Aorta (tissue), 5 donors: Measurements from ENCODE around the gene PROM1. TPM values are rescaled to one million over a fixed set of nuclear protein-coding genes. Genes with fewer than 3 reads are reported as not detected.

Source experiments
- ATAC-seq: fragments of 200-7000 bp; cut with Tn5 transposase; one replicate; pipeline ENCODE4 v1.9.1; 2022; ENCODE audit warnings: moderate library complexity; ENCODE audit not compliant: low FRiP score
- DNase-seq, 2 donors: peaks; one replicate each; pipeline ENCODE4 v3.0.0-alpha.2; 2020
- H3K27ac ChIP-seq, 2 donors: one replicate each; pipeline ENCODE4 v1.5.1; 2013; ENCODE audit warnings: low read length in 2 of 2, mild to moderate bottlenecking in 2 of 2, moderate library complexity in 2 of 2, control low read depth in 1 of 2, inconsistent platforms in 1 of 2, low read depth in 1 of 2
- H3K27me3 ChIP-seq, 2 donors: one replicate each; pipeline ENCODE4 v1.6.1; 2013; ENCODE audit warnings: control low read depth in 1 of 2, low read length in 1 of 2, mild to moderate bottlenecking in 1 of 2, moderate library complexity in 1 of 2; ENCODE audit not compliant: insufficient read depth in 2 of 2, control insufficient read depth in 1 of 2
- H3K36me3 ChIP-seq, 2 donors: one replicate each; pipeline ENCODE4 v1.6.1; 2013; ENCODE audit warnings: control low read depth in 1 of 2, low read length in 1 of 2, mild to moderate bottlenecking in 1 of 2; ENCODE audit not compliant: insufficient read depth in 2 of 2, control insufficient read depth in 1 of 2
- H3K4me1 ChIP-seq, 2 donors: one replicate each; pipeline ENCODE4 v1.6.1; 2013; ENCODE audit warnings: low read length in 2 of 2, control low read depth in 1 of 2, mild to moderate bottlenecking in 1 of 2, moderate library complexity in 1 of 2; ENCODE audit not compliant: insufficient read depth in 2 of 2, control insufficient read depth in 1 of 2
- H3K4me3 ChIP-seq, 2 donors: one replicate each; pipeline ENCODE4 v1.5.1; 2013; ENCODE audit warnings: low read length in 2 of 2, control low read depth in 1 of 2, mild to moderate bottlenecking in 1 of 2
- H3K9me3 ChIP-seq: one replicate; pipeline ENCODE4 v1.6.1; 2013; ENCODE audit warnings: mild to moderate bottlenecking, low read length; ENCODE audit not compliant: control insufficient read depth
- WGBS, 2 donors: extraction: QIAGEN DNeasy Blood & Tissue Kit; methylation state at CpG; one replicate each; pipeline ENCODE4 v1.1.7; 2013; 5-methylcytosine and 5-hydroxymethylcytosine counted together
- intact Hi-C, 2 donors: fragments of 100-400 bp; cut with DNase I; formaldehyde crosslinking; loops; one replicate each; pipeline versions ENCODE4 v1.14.2 to v1.15.0; 2022
- polyA plus RNA-seq, 2 donors: library from polyadenylated mRNA; stranded (reverse); fragments of 200-250 nt; gene quantifications; one replicate each; pipeline ENCODE4 v1.2.3, GENCODE V29; 2013
- total RNA-seq, 2 donors: library from RNA; stranded (reverse); fragmentation: NEBNext Ultra II Directional; extraction: Animal tissue kit (Norgen Biotek cat#: 25700); gene quantifications; one replicate each; pipeline ENCODE4 v1.2.1, GENCODE V29; 2021
- donor health status: healthy with polysubstance abuse.
- donor health status: Bipolar disorder and iron deficiency.
- donor health status: DM: no; HTN: no; CAD: no.
- donor health status: DM: no; HTN: no; CAD: no.
- donor health status: DM: yes; HTN: yes; CAD: no.

PROM1 gene
- total and polyA plus RNA-seq, 4 donors: 4.1 to 28.9 (median 6.2) TPM

- intact Hi-C loops: loop anchor here (2.0 to 10.0 kb wide), 2 partner anchors 147 to 209 kb away; no protein-coding TSS in a partner anchor
- Histone ChIP-seq H3K36me3 (no peaks in the 10 kb centered on the region), H3K4me1 (no peaks in the 10 kb centered on the region), H3K4me3 (no peak overlapping the region), H3K27ac (no peak overlapping the region), H3K27me3 (no peaks in the 10 kb centered on the region), H3K9me3 (no peaks in the 10 kb centered on the region)
- DNase-seq (no peak), ATAC-seq (no peak)
- 91 to 92% methylated on average over 5 of the region's 5 CpGs for WGBS, 2 donors
Observed at GRCh38 chr4:15953625-15954024, 130.2 kb downstream of the PROM1 start.

DNA sequence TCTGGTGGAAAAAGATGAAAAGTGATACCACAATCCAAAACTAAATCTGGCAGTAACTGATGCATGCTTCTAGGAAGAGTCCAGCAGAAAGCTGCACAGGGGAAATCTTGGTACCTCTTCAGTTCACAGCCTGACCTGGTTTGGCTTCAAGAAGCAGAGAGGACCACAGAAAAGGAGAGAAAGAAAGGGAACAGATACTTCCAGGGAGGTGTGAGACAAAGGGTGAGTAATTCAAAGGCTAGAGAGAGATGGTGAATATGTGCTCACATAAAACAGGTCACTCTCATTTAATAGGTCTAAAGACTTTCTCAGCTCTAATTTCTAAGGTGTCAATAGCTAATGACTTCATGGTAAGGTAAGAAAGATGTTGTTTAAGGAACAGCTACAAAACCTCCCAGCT, 132.0 kb downstream of the PROM1 start:
- no peak overlapping the region for H3K4me3 ChIP-seq
- no peaks in the 10 kb centered on the region for H3K9me3 ChIP-seq
- H3K27ac ChIP-seq: no peak overlapping the region
- no peak for ATAC-seq
- no peaks in the 10 kb centered on the region for H3K36me3 ChIP-seq
- intact Hi-C loops: loop anchor here in 1 of 2 donors (10.0 kb wide), 1 partner anchor 207 kb away; no protein-coding TSS in a partner anchor
- DNase-seq: no peak
- H3K4me1 ChIP-seq: no peaks in the 10 kb centered on the region
- H3K27me3 ChIP-seq: no peaks in the 10 kb centered on the region

- no peaks in the 10 kb centered on the region for H3K4me1 ChIP-seq
- DNase-seq: no peak
- intact Hi-C loops: no loop called here
- H3K4me3 ChIP-seq: no peak overlapping the region
- 76 to 89% methylated on average over 9 of the region's 9 CpGs for WGBS, 2 donors
- H3K27me3 ChIP-seq: no peaks in the 10 kb centered on the region
- ATAC-seq: no peak
- no peaks in the 10 kb centered on the region for H3K9me3 ChIP-seq
- H3K36me3 ChIP-seq: no peaks in the 10 kb centered on the region
- H3K27ac ChIP-seq: no peak overlapping the region
Observed at GRCh38 chr4:15948826-15949225, 135.0 kb downstream of the PROM1 start.

DNA sequence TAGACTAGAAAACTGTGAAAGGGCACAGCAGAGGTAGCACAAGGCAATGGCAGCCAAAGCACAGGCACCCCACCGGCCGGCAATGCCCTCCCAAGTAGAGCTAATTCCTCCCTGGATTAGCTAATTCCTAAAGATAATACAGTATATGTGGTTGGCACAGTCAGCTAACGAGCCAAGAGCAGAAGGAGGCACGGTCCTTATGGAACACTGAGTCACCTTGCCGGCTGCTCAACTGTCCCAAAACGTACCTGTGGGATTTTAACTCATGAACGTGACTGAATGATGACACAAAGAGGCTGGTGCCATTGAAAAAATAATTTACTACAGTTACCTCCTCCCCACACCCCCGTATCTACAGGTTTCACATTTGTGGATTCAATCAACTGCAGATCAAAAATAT, 136.1 kb downstream of the PROM1 start:
- WGBS, 2 donors: 88 to 93% methylated on average over 8 of the region's 8 CpGs
- H3K27me3 ChIP-seq: no peaks in the 10 kb centered on the region
- intact Hi-C loops: no loop called here
- ATAC-seq: no peak
- H3K27ac ChIP-seq: no peak overlapping the region
- DNase-seq: no peak
- no peaks in the 10 kb centered on the region for H3K36me3 ChIP-seq
- H3K4me1 ChIP-seq: no peaks in the 10 kb centered on the region
- no peak overlapping the region for H3K4me3 ChIP-seq
- no peaks in the 10 kb centered on the region for H3K9me3 ChIP-seq

- H3K4me3 ChIP-seq: no peak overlapping the region
- no peaks in the 10 kb centered on the region for H3K36me3 ChIP-seq
- no peak overlapping the region for H3K27ac ChIP-seq
- DNase-seq: no peak
- no peaks in the 10 kb centered on the region for H3K27me3 ChIP-seq
- H3K4me1 ChIP-seq: no peaks in the 10 kb centered on the region
- ATAC-seq: no peak
- intact Hi-C loops: no loop called here
- no peaks in the 10 kb centered on the region for H3K9me3 ChIP-seq
- WGBS, 2 donors: 60 to 82% methylated on average over 1 of the region's 1 CpG
Observed at GRCh38 chr4:15945516-15945915, 138.3 kb downstream of the PROM1 start.

DNA sequence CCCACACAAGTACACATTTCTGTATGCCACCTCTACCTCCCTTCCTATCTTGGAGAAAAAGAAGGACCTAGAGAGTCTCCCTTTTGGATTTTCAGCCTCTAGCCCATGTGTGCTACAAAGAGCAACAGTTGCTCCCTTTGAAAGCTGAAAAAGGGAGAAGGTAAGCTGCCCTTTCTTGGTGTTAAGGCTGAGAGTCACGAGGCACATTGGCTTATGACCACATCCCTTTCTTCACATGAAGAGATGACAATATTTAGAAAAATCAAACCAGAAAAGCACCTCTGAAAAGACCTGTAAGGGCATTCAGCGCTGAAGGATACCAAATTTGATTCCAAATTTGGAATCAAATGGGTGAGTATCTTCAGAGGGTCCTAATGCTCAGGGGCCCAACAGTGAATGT, 138.9 kb downstream of the PROM1 start:
- Histone ChIP-seq H3K36me3 (no peaks in the 10 kb centered on the region), H3K4me3 (no peak overlapping the region), H3K27ac (no peak overlapping the region), H3K9me3 (no peaks in the 10 kb centered on the region), H3K27me3 (no peaks in the 10 kb centered on the region), H3K4me1 (no peaks in the 10 kb centered on the region)
- DNase-seq (no peak), ATAC-seq (no peak)
- 78 to 86% methylated on average over 2 of the region's 2 CpGs for WGBS, 2 donors
- intact Hi-C loops: no loop called here

DNA sequence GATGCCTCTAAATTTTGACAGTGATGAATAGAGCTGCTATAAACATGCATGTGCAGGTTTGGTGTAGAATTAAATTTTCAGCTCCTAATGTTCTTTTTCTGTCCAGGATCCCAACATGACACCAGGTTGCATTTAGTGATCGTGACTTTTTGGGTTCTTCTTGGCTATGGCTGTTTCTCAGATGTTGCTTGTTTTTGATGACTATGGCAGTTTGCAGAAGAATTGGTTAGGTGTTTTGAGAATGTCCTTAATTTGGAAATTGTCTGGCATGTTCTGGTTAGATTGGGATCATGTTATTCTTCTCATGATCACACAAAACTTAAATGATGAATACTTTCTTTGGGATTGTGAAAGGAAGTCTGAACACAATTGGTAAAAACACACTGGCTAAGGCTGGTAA, 141.5 kb downstream of the PROM1 start:
- H3K4me3 ChIP-seq: no peak overlapping the region
- 88 to 90% methylated on average over 1 of the region's 1 CpG for WGBS, 2 donors
- H3K9me3 ChIP-seq: no peaks in the 10 kb centered on the region
- H3K27ac ChIP-seq: no peak overlapping the region
- ATAC-seq: no peak
- no peaks in the 10 kb centered on the region for H3K36me3 ChIP-seq
- no peak for DNase-seq
- no peaks in the 10 kb centered on the region for H3K27me3 ChIP-seq
- intact Hi-C loops: no loop called here
- H3K4me1 ChIP-seq: no peaks in the 10 kb centered on the region

GRCh38 chr4:15938640-15939039, 145.2 kb downstream of the PROM1 start, which contains the start of gene FGFBP1:
TSS of gene FGFBP1 (minus strand) at chr4:15938740. CDS start at chr4:15936632, 2,108 bp downstream.
- H3K27me3 ChIP-seq: no peaks in the 10 kb centered on the region
- WGBS, 2 donors: 73 to 87% methylated on average over 4 of the region's 4 CpGs
- ATAC-seq (no peak), DNase-seq (no peak)
- H3K4me1 ChIP-seq: no peaks in the 10 kb centered on the region
- H3K36me3 ChIP-seq: no peaks in the 10 kb centered on the region
- H3K27ac ChIP-seq: no peak within 1 kb of the TSS
- H3K9me3 ChIP-seq: no peaks in the 10 kb centered on the region
- no peak within 1 kb of the TSS for H3K4me3 ChIP-seq
- intact Hi-C loops: no loop called here

DNA sequence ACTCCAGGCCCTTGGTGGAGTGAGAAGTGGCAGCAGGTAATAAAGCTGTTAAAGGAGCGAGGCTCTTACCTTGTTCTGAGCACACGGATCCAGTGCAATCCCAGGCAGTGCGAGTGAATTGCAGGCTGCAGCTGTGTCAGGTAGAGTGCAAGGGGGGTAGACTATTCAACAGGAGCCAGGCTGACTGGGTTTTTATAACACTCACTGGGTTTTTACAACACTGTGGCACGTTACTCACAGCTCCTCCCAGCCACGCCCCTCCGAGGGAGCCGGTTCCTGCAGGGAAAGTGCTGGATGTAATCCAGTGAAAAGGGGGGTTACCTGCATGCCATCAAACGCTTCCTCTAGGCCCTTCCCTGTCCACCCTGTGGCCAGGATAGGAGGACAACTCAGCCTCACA, 145.6 kb downstream of the PROM1 start:
- intact Hi-C loops: no loop called here
- WGBS, 2 donors: 35 to 49% methylated on average over 8 of the region's 8 CpGs
- Histone ChIP-seq H3K36me3 (no peaks in the 10 kb centered on the region), H3K4me1 (no peaks in the 10 kb centered on the region), H3K27ac (no peak overlapping the region), H3K27me3 (no peaks in the 10 kb centered on the region), H3K9me3 (no peaks in the 10 kb centered on the region), H3K4me3 (no peak overlapping the region)
- ATAC-seq (no peak), DNase-seq (no peak)
